ENCODE results near the gene ACYP2. TPM values are rescaled to one million over a fixed set of nuclear protein-coding genes. Genes with fewer than 3 reads are reported as not detected.

ACYP2 gene
- total RNA-seq (2022; extraction: Qiagen RNA extraction): 7.2 to 8.2 TPM (median 7.6 TPM) in 5 replicates

DNA sequence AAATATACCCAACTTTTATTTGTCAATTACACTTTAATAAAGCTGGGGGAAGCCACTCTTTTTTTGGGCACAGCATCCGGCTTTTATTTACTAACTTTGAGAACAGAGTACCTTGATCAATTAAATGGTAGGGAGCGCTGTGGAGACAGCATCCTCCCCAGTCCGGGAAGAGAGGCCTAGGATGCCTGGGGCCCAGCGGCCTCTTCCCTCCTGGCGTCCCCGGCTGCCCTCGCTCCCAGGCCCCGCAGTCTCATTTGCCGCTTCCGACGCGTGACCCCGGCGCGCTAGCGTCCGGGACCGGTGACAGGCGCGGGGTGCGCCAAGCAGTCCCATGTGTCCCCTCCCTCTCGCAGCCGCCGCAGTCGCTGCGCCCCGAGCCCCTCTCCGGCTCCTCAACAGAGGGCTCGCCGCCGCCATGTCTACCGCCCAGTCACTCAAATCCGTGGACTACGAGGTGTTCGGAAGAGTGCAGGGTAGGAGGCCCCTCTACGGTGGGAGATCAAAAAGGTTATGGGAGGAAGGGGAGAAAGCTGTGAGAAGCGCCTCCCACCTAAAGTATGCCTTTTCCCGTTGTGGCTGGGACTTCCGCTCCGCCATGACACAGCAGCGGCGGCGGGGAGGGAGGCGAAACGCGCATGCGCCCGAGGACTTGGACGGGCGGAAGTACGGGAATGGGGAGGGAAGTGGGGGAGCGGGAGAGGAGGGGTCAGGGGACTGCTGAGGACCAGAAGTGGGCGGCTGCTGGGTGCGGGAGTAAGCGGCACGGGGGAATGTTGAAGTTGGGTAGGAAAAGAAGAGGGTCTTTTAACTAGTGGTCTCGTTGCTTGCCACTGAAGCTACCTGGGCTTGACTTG, at the start of gene ACYP2:
Gene ACYP2 (plus strand): TSS at position 332 of the 854 bp plus-strand sequence.

DNA sequence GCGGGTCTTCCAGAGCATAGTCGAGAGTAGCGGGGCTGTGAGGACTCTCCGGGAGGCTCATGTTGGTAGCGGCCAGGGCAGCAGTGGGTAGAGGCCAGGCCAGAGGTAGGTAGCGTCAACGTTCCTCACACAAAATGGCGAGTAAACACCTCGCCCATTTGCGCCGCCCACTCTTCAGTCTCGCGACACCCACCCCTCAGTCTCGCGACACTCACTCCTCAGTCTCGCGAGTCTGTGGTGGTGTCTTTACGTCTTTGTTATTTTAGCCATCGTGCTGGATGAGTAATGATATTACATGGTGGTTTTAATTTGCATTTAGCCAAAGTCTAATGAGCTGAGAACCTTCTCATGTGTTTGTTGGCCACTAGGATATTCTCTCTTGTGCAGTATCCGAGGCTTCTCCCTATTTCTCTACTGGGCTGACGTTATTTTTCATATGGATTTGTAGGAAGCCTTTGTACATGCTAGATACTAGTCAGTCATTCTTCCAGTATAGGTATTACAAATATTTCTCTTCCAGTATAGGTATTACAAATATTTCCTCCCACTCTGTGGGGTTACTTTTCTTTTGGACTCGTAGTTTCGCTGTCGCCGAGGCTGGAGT, 140.8 kb downstream of the ACYP2 start, which contains the start of gene TSPYL6:
Gene TSPYL6 (minus strand): TSS at position 139 of the 604 bp plus-strand sequence. CDS start 78 bp downstream, at position 61.

Other genes starting within 250 kb of the ACYP2 start
- 47.0 to 57.9 TPM (median 51.5 TPM) in 5 replicates for gene PSME4, start 144.6 kb upstream of the ACYP2 start, total RNA-seq (2022; extraction: Qiagen RNA extraction)
- 0.03 TPM in 1 of 5 replicates, not detected in the others for gene TSPYL6, start 140.6 kb downstream of the ACYP2 start, total RNA-seq (2022; extraction: Qiagen RNA extraction)